Calu3 (cell line): ENCODE results near the gene MVD. TPM values are rescaled to one million over a fixed set of nuclear protein-coding genes. Genes with fewer than 3 reads are reported as not detected.

Experiments
- BruUV-seq: library from RNA; stranded (reverse); fragments of 400-500 nt; replicated peaks from 2 replicates; lab custom pipeline; 2021; lab: Mats Ljungman, UMichigan
- CTCF ChIA-PET: fragments of 300-600 bp; sonication (Branson Sonifier 250); formaldehyde crosslinking; loops from one replicate; lab custom pipeline; 2022; ENCODE audit warnings: antibody characterized with exemption; lab: Charles Lee
- DNase-seq: peaks from one replicate; pipeline ENCODE4 v3.0.0; 2022
- H3K27ac Mint-ChIP-seq: one replicate; pipeline ENCODE4 v1.8.0; 2022; ENCODE audit warnings: mixed read lengths; ENCODE audit not compliant: unreplicated experiment
- H3K27me3 Mint-ChIP-seq: one replicate; pipeline ENCODE4 v1.8.0; 2022; ENCODE audit warnings: mixed read lengths; ENCODE audit not compliant: unreplicated experiment
- H3K36me3 Mint-ChIP-seq: one replicate; pipeline ENCODE4 v1.8.0; 2022; ENCODE audit warnings: mild to moderate bottlenecking, moderate library complexity, mixed read lengths; ENCODE audit not compliant: insufficient read depth, unreplicated experiment
- H3K4me1 Mint-ChIP-seq: one replicate; pipeline ENCODE4 v1.8.0; 2022; ENCODE audit warnings: mild to moderate bottlenecking, low read depth, mixed read lengths; ENCODE audit not compliant: unreplicated experiment
- H3K4me3 Mint-ChIP-seq: one replicate; pipeline ENCODE4 v1.8.0; 2022; ENCODE audit warnings: mild to moderate bottlenecking, low read depth, moderate library complexity, mixed read lengths; ENCODE audit not compliant: unreplicated experiment
- H3K9me3 Mint-ChIP-seq: one replicate; pipeline ENCODE4 v1.8.0; 2022; ENCODE audit warnings: low read depth, mixed read lengths; ENCODE audit not compliant: unreplicated experiment
- CTCF ChIP-seq: fragments of 200-600 bp; IDR thresholded peaks from one replicate; pipeline ENCODE4 v1.8.0; 2022; ENCODE audit warnings: antibody characterized with exemption; ENCODE audit not compliant: unreplicated experiment
- intact Hi-C: fragments of 100-400 bp; cut with micrococcal nuclease; formaldehyde crosslinking; loops from one replicate; pipeline ENCODE4 v1.10.0; 2022; ENCODE audit not compliant: unreplicated experiment
- total RNA-seq: library from RNA; stranded (reverse); gene quantifications from 2 replicates; pipeline ENCODE4 v1.2.3, GENCODE V29; 2022

Gene MVD
- total RNA-seq, 1 experiment from 2014 or later, result 152 TPM

- BruUV-seq, result no TSS peak
- Mint-ChIP-seq H3K36me3 (peaks cover 5% of the 10 kb centered on the region), H3K9me3 (no peaks in the 10 kb centered on the region), H3K27me3 (peaks cover 15% of the 10 kb centered on the region), H3K27ac (no peak overlapping the region), H3K4me1 (no peaks in the 10 kb centered on the region), H3K4me3 (no peak overlapping the region)
- DNase-seq, result no peak
- CTCF ChIA-PET, result no interaction called here
- intact Hi-C loops, result no loop called here
- no peak for TF ChIP-seq CTCF
Observed at GRCh38 chr16:88695218-88695617, 32.3 kb upstream of the MVD start.

GRCh38 chr16:88694221-88695087 is 31.6 kb upstream of the MVD start:
- Mint-ChIP-seq H3K36me3 (peaks cover 5% of the 10 kb centered on the region), H3K27ac (no peak overlapping the region), H3K4me3 (no peak overlapping the region), H3K4me1 (no peaks in the 10 kb centered on the region), H3K9me3 (no peaks in the 10 kb centered on the region), H3K27me3 (peaks cover 18% of the 10 kb centered on the region)
- CTCF ChIA-PET, result no interaction called here
- no peak for TF ChIP-seq CTCF
- DNase-seq, result no peak
- intact Hi-C loops, result no loop called here
- no TSS peak for BruUV-seq

GRCh38 chr16:88693420-88694177 is 30.7 kb upstream of the MVD start:
- CTCF ChIA-PET, result no interaction called here
- no peaks in the 10 kb centered on the region for H3K9me3 Mint-ChIP-seq
- no peak overlapping the region for H3K4me3 Mint-ChIP-seq
- no peak for DNase-seq
- TF ChIP-seq CTCF, result no peak
- H3K36me3 Mint-ChIP-seq, result peaks cover 5% of the 10 kb centered on the region
- BruUV-seq, result no TSS peak
- intact Hi-C loops, result no loop called here
- H3K27me3 Mint-ChIP-seq, result peaks cover 27% of the 10 kb centered on the region
- no peak overlapping the region for H3K27ac Mint-ChIP-seq
- H3K4me1 Mint-ChIP-seq, result peaks cover 5% of the 10 kb centered on the region

GRCh38 chr16:88692861-88693260 is 30.0 kb upstream of the MVD start:
- no peak for TF ChIP-seq CTCF
- BruUV-seq, result no TSS peak
- H3K27ac Mint-ChIP-seq, result no peak overlapping the region

More at GRCh38 chr16:88692861-88693260, 30.0 kb upstream of the MVD start:
- Mint-ChIP-seq H3K36me3 (peaks cover 11% of the 10 kb centered on the region), H3K9me3 (no peaks in the 10 kb centered on the region), H3K4me1 (peaks cover 12% of the 10 kb centered on the region), H3K4me3 (no peak overlapping the region), H3K27me3 (peaks cover 34% of the 10 kb centered on the region)
- intact Hi-C loops, result no loop called here
- CTCF ChIA-PET, result no interaction called here
- DNase-seq, result no peak
